ENCODE data around the gene ABAT.
"Not testable (repeated sequence)": the region's sequence is repeated elsewhere in the genome, so short reads cannot be mapped to it uniquely, and the experiment has no call there.

The ABAT gene

GRCh38 chr16:8649829-8650554 lies 24.4 kb upstream of the ABAT start:
- no peak for DNase-seq

GRCh38 chr16:8651958-8652357 lies 22.5 kb upstream of the ABAT start:
- DNase-seq: not testable (repeated sequence)

GRCh38 chr16:8655184-8655717 lies 19.2 kb upstream of the ABAT start:
- DNase-seq: no peak

- DNase-seq: no peak
Observed at GRCh38 chr16:8656376-8656775, 18.0 kb upstream of the ABAT start.

GRCh38 chr16:8660841-8661301 lies 13.5 kb upstream of the ABAT start:
- peak; percentile 69 for DNase-seq

- no peak for DNase-seq
Observed at GRCh38 chr16:8661703-8662102, 12.7 kb upstream of the ABAT start.

GRCh38 chr16:8663192-8664089 lies 11.0 kb upstream of the ABAT start:
- DNase-seq: no peak

- DNase-seq: no peak
Observed at GRCh38 chr16:8665529-8665928, 8.9 kb upstream of the ABAT start.

GRCh38 chr16:8667492-8667891 lies 6.9 kb upstream of the ABAT start:
- DNase-seq: no peak

GRCh38 chr16:8668113-8668512 lies 6.3 kb upstream of the ABAT start:
- DNase-seq: no peak

- no peak for DNase-seq
Observed at GRCh38 chr16:8669481-8669880, 4.9 kb upstream of the ABAT start.

GRCh38 chr16:8670014-8670560 lies 4.3 kb upstream of the ABAT start:
- DNase-seq: no peak

- DNase-seq: no peak
Observed at GRCh38 chr16:8673611-8674412, 605 bp upstream of the ABAT start.

GRCh38 chr16:8675183-8676159 lies 1.1 kb downstream of the ABAT start:
- DNase-seq: peak; percentile 33

- DNase-seq: no peak
Observed at GRCh38 chr16:8676160-8676547, 1.7 kb downstream of the ABAT start.

- no peak for DNase-seq
Observed at GRCh38 chr16:8676737-8677375, 2.4 kb downstream of the ABAT start.

GRCh38 chr16:8677481-8677880 lies 3.1 kb downstream of the ABAT start:
- no peak for DNase-seq

GRCh38 chr16:8678068-8678927 lies 3.9 kb downstream of the ABAT start:
- no peak for DNase-seq

- no peak for DNase-seq
Observed at GRCh38 chr16:8679151-8679550, 4.7 kb downstream of the ABAT start.

All from femur (tissue), 1 donor.